CD4-positive, alpha-beta T cell treated with Interleukin-6 for 4 hours (primary cell): ENCODE results near the gene SYNGR3.
A peak's percentile ranks its signal among the peaks of the same experiment; 100 is the strongest.
"Not testable (repeated sequence)": the region's sequence is repeated elsewhere in the genome, so short reads cannot be mapped to it uniquely, and the experiment has no call there.

ENCODE experiments used
- DNase-seq: peaks from one replicate; pipeline ENCODE4 v3.0.0-alpha.2; 2020; ENCODE audit warnings: mixed read lengths

Gene SYNGR3, protein sequence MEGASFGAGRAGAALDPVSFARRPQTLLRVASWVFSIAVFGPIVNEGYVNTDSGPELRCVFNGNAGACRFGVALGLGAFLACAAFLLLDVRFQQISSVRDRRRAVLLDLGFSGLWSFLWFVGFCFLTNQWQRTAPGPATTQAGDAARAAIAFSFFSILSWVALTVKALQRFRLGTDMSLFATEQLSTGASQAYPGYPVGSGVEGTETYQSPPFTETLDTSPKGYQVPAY

DNA sequence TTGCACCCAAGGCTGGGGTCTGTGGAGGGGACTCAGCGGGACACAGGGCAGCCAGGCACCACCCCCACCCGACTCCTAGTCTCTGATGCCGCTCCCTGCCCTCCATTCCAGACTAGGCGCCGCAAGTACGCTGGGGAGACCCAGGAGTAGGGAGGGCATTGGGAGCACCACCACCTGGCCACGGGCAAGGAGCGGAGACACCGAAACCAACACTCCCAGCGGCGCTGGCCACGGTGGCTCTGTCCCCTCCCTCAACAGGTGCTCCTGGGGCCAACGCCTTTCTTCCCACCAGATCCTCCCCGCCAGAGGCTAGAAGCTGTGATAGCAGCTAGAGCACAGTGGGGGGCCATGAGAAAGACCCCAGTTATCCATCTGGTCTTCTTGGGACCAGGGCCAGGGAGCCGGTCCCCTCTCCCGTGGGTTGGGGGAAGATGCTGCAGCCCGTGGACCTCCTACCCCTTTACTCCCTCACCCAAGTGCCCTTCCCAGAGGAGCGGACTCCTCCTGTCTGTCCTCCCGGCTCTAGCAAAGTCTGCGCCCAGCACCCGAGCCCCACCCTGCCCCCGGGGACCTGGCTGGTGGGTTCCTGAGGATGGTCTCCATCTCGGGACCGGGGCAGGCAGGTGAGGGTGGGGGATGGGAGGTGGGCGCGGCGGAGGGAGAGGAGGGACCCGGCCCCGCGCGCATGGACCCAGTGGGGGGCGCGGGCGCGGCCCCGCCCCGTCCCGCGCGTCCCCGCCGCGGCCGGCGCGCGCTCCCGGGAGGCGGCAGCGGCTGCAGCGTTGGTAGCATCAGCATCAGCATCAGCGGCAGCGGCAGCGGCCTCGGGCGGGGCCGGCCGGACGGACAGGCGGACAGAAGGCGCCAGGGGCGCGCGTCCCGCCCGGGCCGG, at the start of gene SYNGR3:
SYNGR3 (plus strand) TSS at position 762 of the 892 bp plus-strand sequence. CDS start 133 bp downstream, outside the sequence.
- no peak for DNase-seq

GRCh38 chr16:1940273-1941161, 49.3 kb upstream of the SYNGR3 start:
- DNase-seq = no peak

GRCh38 chr16:1941162-1942046, 48.4 kb upstream of the SYNGR3 start:
- no peak for DNase-seq

DNA sequence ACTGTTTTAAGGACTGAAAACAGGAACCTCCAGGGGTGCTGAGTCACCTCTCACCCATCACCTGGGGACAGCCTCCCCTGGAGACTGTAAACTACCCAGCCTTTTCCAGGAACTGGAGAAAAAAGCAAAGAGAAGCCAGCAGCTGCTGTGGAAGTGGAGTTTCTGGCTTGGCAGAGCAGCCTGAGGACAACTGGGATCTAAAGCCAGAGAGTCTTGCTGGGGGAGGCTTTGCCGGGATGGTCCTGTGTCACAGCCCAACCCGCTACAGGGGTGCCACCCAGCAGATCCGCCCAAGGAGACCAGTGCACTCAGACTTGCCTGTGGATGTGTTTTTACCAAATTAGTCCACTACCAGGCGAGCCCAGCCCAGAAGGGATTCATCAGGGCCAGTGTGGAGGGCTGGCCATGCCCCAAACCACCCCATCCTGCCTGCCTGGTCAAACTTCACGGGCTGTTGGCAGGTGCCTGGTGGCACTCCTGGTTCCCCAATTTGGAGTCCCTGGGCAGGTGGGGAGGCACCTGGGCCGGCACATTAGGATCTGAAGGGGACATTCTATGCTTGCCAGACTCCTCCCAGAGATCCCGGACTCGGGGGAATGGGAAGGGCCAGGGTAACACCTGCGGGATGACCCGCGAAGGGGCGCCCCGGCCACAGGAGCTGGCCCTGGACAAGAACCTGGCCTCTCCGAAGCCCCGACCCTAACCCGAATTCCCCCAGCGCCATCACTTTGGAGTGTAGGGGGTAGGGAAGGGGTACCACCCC, 47.5 kb upstream of the SYNGR3 start:
- no peak for DNase-seq

DNA sequence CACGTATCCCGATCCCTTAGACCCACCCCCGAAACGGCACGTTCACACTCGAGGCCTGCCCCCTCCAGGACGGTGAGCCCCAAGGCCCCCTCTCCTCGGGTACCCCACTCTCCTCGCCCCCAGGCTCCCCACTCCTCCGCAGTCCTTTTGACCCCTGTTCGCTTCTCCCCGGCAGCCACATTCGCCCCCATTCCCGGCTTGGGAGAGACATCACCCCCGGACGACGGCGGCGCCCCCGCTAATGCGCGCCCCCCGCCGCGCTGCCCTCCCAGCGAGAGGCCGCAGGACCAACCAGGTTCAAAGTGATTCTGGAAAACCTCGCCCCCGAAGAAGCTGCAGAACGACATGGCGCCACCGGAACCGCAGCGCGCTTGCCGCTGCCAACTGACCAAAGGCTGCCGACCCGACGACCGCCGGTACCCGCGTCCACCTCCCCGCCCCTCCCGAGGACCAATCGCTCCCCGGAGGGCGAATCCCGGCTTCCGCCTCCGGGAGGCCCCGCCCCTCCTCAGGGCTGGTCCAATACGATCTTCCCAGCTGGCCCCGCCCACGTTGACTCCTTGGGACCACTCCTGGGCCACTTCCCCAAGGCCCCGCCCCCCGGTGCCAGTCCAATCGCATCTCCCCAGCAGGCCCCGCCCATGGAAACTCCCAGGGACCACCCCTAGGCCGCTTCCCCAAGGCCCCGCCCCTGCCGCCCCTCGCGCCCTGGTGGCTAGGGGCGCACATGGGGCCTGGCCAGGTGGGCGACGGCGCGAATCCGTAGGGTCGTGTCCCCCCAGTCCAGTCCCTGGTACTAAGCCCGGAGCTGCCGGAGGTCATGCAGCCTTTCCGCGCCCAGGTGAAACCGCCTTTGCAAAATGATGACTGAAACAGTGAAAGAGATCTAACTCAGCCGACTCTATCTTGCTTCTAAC, 46.7 kb upstream of the SYNGR3 start, which contains the start of gene MSRB1:
MSRB1 (minus strand) TSS at position 390 of the 917 bp plus-strand sequence; CDS start at position 347, 43 bp downstream.
- DNase-seq = peak; percentile 100

DNA sequence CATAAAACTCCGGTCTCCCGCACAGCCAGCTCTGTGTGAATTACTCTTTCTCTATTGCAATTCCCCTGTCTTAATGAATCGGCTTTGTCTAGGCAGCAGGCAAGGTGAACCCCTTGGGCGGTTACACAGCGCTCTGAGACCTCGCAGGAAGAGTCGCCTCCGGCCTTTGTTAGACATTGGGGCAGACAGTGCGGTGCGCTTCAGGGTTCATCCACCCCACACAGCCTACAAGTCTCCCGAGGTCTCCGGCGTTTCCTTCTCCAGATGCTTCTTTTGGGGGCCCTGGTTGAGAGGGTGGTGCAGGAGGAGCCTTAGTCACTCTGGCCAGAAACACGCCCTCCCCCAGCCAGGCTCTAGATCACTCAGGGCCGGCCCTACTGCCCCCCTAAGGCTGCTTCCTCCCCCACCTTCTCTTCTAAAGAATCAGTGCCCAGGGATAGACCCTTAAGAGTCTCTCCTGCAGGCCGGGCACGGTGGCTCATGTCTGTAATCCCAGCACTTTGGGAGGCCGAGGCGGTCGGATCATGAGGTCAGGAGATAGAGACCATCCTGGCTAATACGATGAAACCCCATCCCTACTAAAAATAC, 45.1 kb upstream of the SYNGR3 start:
- no peak for DNase-seq

DNA sequence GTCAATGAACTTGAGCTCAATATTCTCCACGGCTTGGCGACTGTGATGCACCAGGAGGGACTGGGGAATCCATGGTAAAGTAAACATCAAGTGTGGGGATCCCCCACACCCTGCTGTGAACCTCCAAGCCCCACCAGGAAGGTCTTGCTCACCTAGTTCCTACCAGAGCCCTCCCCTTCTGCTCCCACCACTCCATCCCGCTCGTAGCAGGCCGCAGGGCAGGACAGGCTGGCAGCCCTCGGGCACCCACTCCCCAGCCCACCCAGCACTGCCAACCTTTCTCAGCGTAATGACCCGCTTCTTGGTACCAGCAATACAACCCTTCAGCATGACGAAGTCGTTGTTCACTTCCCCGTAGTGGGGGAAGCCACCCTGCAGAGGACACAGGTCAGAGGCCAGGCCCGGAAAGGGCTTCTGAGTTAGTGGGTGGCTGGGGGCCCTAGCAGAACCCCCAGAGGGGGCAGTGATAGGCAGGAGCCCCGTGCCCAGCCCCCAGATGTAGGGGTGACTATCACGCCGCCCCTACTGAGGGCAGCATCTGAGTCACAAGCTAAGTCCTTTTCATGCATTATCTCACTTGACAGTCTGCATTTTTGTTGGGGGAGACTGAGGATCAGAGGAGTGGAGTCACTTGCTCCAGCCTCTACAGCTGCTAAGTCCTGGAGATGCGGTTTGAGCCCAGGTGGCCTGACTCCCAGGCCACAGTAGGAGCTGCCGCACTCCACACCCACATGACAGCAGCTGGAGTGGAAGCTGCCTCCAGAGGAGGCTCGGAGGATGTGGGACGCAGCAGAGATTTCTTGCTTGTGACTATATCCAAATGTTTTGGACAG, 44.0 kb upstream of the SYNGR3 start:
- DNase-seq = no peak

GRCh38 chr16:1946495-1947368, 43.0 kb upstream of the SYNGR3 start:
- DNase-seq = no peak

DNA sequence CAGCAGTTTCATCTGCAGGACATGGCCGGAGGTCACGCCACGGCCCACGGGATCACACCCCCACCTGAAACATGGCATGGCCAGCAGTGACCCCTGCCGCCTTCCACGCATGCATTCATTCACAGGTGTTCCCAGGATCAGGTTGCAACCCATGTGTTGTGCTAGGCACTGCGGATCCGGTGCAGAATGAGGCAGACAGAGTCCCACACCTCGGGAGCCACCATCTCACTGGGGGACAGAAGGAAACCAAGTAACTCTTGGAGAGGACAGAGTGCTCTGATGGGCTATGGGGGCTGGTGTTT, 42.5 kb upstream of the SYNGR3 start:
- no peak for DNase-seq

GRCh38 chr16:1949507-1949906, 40.3 kb upstream of the SYNGR3 start:
- no peak for DNase-seq

- DNase-seq = no peak
Observed at GRCh38 chr16:1950047-1950446, 39.7 kb upstream of the SYNGR3 start.

- no peak for DNase-seq
Observed at GRCh38 chr16:1950559-1950958, 39.2 kb upstream of the SYNGR3 start.

GRCh38 chr16:1953734-1954133, 36.0 kb upstream of the SYNGR3 start:
- no peak for DNase-seq

- not testable (repeated sequence) for DNase-seq
Observed at GRCh38 chr16:1957434-1958142, 32.2 kb upstream of the SYNGR3 start.

DNA sequence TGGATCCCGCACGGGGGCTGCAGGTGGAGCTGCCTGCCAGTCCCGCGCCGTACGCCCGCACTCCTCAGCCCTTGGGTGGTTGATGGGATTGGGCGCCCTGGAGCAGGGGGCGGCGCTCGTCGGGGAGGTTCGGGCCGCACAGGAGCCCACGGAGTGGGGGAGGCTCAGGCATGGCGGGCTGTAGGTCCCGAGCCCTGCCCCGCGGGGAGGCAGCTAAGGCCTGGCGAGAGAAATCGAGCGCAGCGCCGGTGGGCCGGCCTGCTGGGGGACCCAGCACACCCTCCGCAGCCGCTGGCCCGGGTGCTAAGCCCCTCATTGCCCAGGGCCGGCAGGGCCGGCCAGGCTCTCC, 31.7 kb upstream of the SYNGR3 start:
- not testable (repeated sequence) for DNase-seq

DNA sequence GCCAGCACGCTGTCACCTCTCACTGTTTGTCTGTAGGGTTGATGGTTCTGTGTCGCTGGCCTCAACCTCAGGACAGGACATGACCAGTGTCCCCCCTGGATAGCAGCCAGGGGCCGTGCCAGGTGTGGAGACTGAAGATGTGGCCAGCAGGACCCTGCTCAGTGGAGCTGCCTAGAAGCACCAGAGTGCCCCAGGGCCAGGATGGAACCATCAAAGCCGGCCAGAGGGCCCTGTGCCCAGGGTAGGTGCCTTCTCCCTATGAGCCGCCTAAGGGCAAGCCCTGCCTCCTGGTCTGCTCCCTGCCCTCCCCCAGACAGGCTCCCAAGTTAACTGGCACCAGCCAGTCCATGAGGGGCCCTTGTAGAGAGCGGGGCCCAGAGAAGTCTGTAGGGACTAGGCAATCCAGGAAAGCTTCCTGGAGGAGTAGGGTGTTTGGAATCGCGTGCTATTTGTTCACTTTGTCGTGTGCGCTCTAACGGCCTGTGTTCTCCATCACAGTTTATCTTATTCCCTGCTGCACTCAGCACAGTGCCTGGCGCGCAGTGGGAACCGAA, 31.0 kb upstream of the SYNGR3 start:
- DNase-seq = no peak
